ENCODE data around the gene DACH1. TPM values are rescaled to one million over a fixed set of nuclear protein-coding genes. Genes with fewer than 3 reads are reported as not detected.

Gene DACH1
- total RNA-seq, 1 experiment from 2014 or later, result 0.11 TPM

DNA sequence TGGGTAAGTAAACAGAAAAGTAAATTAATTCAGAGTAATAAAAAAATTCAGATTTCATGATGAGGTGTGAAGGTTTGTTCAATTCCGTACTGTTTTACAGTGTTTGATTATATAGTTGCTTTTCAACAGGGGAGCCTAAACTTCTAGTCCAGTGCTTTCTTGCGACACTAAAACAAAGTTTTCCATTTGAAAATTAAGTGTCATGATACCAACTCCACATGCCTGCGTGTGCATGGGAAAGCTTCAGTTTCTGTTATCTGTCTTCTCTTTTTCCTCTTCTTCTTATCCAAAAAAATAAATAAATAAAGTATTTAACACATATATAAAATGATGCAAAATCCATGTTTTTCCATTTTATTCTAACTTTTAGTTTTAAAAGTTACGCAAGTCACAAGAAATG lies 165.3 kb downstream of the DACH1 start:
- intact Hi-C loops (cut with micrococcal nuclease; ENCODE audit: unreplicated experiment), result no loop called here
- ChIA-PET CTCF (no interaction called here), POLR2A (ENCODE audit: low non-redundant PET) (no interaction called here)
- no peaks in the 10 kb centered on the region for H3K9me3 ChIP-seq (ENCODE audit: low read depth, low read length, poor library complexity, severe bottlenecking)
- no peak for DNase-seq (ENCODE audit: low spot score)
- no peaks in the 10 kb centered on the region for H3K27me3 ChIP-seq (replicated peaks; ENCODE audit: insufficient read depth, low read depth, low read length, poor library complexity)
- H3K36me3 ChIP-seq (ENCODE audit: insufficient read depth, low read length, poor library complexity, severe bottlenecking), result no peaks in the 10 kb centered on the region
- no peak overlapping the region for H3K4me3 ChIP-seq (ENCODE audit: low read depth, low read length, poor library complexity, severe bottlenecking)
- H3K27ac ChIP-seq (ENCODE audit: low read depth, low read length, poor library complexity, severe bottlenecking), result no peak overlapping the region
- TF ChIP-seq EZH2 (IDR thresholded peaks at IDR 0.05; ENCODE audit: borderline replicate concordance, low read depth, low read length, poor library complexity, severe bottlenecking) (no peak), CTCF (conservative IDR thresholded peaks at IDR 0.05; ENCODE audit: low read depth, low read length) (no peak)
- H3K4me1 ChIP-seq (ENCODE audit: insufficient read depth, low read length, poor library complexity, severe bottlenecking), result no peaks in the 10 kb centered on the region
- BruUV-seq (replicated peaks), result no TSS peak

DNA sequence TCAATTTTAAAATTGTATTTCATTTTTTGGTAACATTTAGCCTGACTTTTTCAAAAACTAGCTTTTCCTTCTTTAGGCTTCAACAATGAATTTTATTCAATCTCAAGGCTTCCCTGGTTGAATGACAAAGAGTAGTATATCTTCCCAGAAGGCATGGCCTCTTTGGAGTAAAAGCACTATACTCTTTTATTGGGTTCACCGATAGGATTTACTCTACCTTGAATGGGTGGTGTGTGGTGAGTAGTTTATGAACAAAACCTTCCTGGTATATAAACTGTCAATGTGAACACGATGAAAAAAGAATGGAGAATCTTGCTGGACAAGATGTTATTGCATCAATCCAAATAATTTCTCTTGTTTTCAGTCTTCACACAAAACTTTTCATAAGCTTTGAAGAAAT lies 167.7 kb downstream of the DACH1 start:
- Histone ChIP-seq H3K27me3 (replicated peaks; ENCODE audit: insufficient read depth, low read depth, low read length, poor library complexity) (no peaks in the 10 kb centered on the region), H3K4me1 (ENCODE audit: insufficient read depth, low read length, poor library complexity, severe bottlenecking) (no peaks in the 10 kb centered on the region), H3K4me3 (ENCODE audit: low read depth, low read length, poor library complexity, severe bottlenecking) (no peak overlapping the region), H3K36me3 (ENCODE audit: insufficient read depth, low read length, poor library complexity, severe bottlenecking) (no peaks in the 10 kb centered on the region), H3K9me3 (ENCODE audit: low read depth, low read length, poor library complexity, severe bottlenecking) (no peaks in the 10 kb centered on the region), H3K27ac (ENCODE audit: low read depth, low read length, poor library complexity, severe bottlenecking) (no peak overlapping the region)
- TF ChIP-seq EZH2 (IDR thresholded peaks at IDR 0.05; ENCODE audit: borderline replicate concordance, low read depth, low read length, poor library complexity, severe bottlenecking), result no peak
- TF ChIP-seq CTCF (conservative IDR thresholded peaks at IDR 0.05; ENCODE audit: low read depth, low read length), result no peak
- no TSS peak for BruUV-seq (replicated peaks)
- DNase-seq (ENCODE audit: low spot score), result no peak
- ChIA-PET POLR2A (ENCODE audit: low non-redundant PET) (no interaction called here), CTCF (no interaction called here)
- intact Hi-C loops (cut with micrococcal nuclease; ENCODE audit: unreplicated experiment), result no loop called here

- no peak for DNase-seq (ENCODE audit: low spot score)
- H3K27ac ChIP-seq (ENCODE audit: low read depth, low read length, poor library complexity, severe bottlenecking), result no peak overlapping the region
- H3K9me3 ChIP-seq (ENCODE audit: low read depth, low read length, poor library complexity, severe bottlenecking), result no peaks in the 10 kb centered on the region
- ChIA-PET POLR2A (ENCODE audit: low non-redundant PET) (no interaction called here), CTCF (no interaction called here)
- H3K27me3 ChIP-seq (replicated peaks; ENCODE audit: insufficient read depth, low read depth, low read length, poor library complexity), result no peaks in the 10 kb centered on the region
- no peak for TF ChIP-seq CTCF (conservative IDR thresholded peaks at IDR 0.05; ENCODE audit: low read depth, low read length)
- TF ChIP-seq EZH2 (IDR thresholded peaks at IDR 0.05; ENCODE audit: borderline replicate concordance, low read depth, low read length, poor library complexity, severe bottlenecking), result no peak
- H3K4me3 ChIP-seq (ENCODE audit: low read depth, low read length, poor library complexity, severe bottlenecking), result no peak overlapping the region
- H3K36me3 ChIP-seq (ENCODE audit: insufficient read depth, low read length, poor library complexity, severe bottlenecking), result no peaks in the 10 kb centered on the region
- no peaks in the 10 kb centered on the region for H3K4me1 ChIP-seq (ENCODE audit: insufficient read depth, low read length, poor library complexity, severe bottlenecking)
- intact Hi-C loops (cut with micrococcal nuclease; ENCODE audit: unreplicated experiment), result no loop called here
- no TSS peak for BruUV-seq (replicated peaks)
Measured at GRCh38 chr13:71695662-71696061, 171.3 kb downstream of the DACH1 start.
